GM19351 (cell line): ENCODE measurements around the gene MT2A.
"Not testable (repeated sequence)": the region's sequence is repeated elsewhere in the genome, so short reads cannot be mapped to it uniquely, and the experiment has no call there.

Source experiments
- ATAC-seq: cut with Tn5 transposase; IDR thresholded peaks from one replicate; pipeline ENCODE4 v1.9.1; 2021; ENCODE audit warnings: mild to moderate bottlenecking, moderate library complexity; ENCODE audit not compliant: unreplicated experiment

Gene MT2A

GRCh38 chr16:56618138-56618537, 9.8 kb downstream of the MT2A start:
- no peak for ATAC-seq

- ATAC-seq = no peak
Observed at GRCh38 chr16:56620339-56620897, 12.0 kb downstream of the MT2A start.

DNA sequence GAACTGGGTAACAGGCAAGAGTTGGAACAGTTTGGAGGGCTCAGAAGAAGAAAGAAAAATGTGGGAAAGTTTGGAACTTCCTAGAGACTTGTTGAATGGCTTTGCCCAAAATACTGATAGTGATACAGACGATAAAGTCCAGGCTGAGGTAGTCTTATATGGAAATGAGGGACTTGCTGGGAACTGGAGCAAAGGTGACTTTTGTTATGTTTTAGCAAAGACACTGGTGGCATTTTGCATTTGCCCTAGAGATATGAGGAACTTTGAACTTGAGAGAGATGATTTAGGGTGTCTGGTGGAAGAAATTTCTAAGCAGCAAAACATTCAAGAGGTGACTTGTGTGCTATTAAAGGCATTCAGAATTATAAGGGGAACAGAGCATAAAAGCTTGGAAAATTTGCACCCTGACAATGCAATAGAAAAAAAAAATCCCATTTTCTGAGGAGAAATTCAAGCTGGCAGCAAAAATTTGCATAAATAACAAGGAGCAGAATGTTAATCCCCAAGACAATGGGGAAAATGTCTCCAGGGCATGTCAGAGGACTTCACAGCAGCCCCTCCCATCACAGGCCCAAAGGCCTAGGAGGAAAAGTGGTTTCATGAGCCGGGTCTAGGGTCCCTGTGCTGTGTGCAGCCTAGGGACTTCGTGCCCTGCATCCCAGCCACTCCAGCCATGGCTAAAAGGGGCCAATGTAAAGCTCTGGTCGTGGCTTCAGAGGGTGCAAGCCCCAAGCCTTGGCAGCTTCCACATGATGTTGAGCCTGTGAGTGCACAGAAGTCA, 13.5 kb downstream of the MT2A start:
- ATAC-seq = not testable (repeated sequence)

DNA sequence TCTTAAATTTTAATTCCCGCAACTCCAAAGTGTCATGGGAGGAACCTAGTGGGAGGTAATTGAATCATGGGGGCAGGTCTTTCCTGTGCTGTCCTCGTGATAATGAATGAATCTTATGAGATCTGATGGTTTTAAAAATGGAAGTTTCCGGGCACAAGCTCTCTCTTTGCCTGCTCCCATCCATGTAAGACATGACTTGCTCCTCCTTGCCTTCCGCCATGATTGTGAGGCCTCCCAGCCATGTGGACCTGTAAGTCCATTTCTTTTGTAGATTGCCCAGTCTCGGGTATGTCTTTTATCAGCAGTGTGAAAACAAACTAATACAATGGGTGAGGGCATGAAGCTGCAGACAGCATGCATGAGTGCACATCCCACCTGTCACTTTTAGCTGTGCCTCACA, 14.8 kb downstream of the MT2A start:
- not testable (repeated sequence) for ATAC-seq

DNA sequence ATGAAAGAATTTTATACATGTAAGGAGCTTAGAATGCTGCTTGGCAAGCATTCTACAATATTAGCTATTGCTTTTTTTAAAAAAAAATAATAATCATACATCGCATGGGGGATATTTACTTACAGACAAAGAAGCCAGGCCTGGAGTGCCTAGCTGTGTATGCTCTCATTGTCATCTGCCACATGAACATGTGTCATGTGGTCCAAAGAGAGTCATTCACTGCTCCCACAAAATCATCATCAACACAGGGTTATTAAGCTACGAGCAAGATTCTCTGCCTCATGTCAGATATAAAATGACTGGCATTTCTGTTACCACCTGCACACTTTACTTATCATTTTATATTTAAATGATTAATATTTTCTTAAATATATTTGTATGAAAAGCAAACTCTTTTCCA, 15.3 kb downstream of the MT2A start:
- ATAC-seq = no peak

DNA sequence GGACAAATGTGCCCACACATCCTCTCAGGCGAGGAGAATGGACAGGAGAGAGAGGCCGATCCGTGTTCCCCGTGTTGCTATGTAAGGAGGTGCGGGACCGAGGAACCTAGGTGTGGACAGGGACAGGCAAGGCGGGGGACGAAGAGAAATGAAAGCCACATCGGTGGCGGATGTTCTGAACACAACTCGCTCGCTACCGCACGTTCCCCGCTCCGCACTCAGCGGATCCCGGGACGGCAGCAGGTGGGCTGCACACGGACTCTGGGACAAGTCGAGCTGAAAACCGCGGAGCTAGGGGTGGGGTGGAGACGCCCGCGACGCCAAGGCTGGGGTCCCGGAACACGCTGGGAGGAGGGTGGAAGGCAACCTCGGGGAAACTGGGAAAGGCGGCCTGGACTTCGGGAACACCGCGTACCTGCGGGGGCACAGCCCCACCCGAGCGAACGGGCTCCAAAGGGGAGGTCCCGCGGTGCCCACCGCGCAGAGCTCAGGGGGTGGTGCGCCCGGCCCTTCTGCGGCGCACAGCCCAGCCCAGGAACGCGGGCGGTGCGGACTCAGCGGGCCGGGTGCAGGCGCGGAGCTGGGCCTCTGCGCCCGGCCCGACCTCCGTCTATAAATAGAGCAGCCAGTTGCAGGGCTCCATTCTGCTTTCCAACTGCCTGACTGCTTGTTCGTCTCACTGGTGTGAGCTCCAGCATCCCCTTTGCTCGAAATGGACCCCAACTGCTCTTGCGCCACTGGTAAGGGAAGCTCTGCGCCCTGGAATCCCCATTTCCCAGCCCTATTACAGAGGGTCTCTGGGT, 17.0 kb downstream of the MT2A start, which contains the start of gene MT1E:
Gene MT1E (plus strand): TSS at position 642 of the 803 bp plus-strand sequence. CDS start 71 bp downstream, at position 713.
- ATAC-seq = peak; percentile 47

GRCh38 chr16:56625943-56626654, 17.7 kb downstream of the MT2A start:
- ATAC-seq = no peak

GRCh38 chr16:56626685-56627084, 18.3 kb downstream of the MT2A start:
- no peak for ATAC-seq

DNA sequence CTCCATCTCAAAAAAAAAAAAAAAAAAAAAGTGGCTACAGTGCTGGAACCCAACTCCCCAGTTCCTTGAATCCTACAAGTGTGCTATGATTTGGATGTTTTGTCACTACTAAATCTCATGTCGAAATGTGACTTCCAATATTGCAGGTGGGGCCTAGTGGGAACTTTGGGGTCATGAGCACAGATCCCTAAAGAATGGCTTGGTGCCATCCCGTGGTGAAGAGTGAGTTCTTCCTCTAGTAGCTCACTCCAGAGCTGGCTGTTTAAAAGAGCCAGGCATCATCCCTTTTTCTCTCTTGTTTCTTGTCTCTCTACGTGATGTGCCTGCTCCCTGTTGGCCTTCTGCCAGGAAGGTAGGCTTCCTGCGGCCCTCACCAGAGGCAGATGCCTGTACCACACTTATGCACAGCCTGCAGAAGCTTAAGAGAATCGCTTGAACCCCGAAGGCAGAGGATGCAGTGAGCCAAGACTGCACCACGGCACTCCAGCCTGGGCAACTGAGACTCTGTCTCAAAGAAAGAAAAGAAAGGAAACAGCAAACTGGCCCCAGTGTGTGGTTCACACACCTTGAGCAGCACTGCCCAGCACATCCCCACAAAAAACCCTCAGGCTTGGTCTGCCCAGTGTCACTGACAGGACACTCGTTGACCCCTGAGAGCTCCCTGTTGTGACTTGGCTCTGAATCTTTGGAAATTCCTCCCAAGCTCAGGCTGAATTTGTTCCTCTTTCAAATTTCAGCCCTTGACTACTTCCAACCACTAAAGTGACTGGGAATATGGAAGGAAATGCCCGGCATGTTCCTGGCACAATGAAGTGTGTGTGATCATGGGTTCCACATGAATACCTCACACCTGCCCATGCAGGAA, 20.3 kb downstream of the MT2A start:
- no peak for ATAC-seq

DNA sequence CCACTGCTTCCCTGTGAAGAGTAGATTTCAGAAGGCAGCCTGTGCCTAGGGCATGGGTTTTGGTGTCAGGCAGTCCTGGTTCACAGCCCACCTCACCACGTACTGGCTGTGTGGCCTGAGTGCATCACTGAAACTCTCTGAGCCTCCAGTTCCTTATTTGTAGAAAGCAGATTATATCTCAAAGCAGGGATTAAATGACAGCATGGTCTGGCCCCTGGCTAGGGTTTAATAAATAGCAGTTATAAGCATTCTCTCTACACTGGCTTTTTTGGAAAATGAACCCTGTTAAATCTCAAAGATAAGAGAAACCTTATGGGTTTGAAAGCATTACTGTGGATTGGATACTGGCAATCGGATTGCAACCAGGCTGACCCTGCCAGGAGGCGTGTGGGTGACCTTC, 21.1 kb downstream of the MT2A start:
- ATAC-seq = no peak

DNA sequence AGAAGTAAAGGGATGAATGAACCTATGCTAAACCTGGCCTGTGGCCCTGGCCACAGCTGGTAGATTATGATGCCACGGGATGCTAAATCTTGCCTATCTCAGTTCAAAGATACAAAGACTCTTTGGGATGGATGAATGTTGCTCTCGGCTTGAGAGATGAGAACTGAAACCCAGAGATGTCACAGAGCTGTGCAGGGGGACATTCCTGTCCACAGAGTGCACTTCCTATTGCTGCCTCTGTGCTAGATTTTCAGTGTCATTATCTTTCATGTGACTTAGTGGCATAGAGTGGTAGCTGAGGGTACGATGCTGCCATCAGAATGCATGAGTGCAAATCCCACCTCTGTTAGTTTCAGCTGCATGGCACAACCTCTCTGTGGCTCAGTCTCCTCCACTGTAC, 21.8 kb downstream of the MT2A start:
- ATAC-seq = peak; percentile 90

- no peak for ATAC-seq
Observed at GRCh38 chr16:56631197-56631596, 22.8 kb downstream of the MT2A start.

- ATAC-seq = no peak
Observed at GRCh38 chr16:56631832-56632155, 23.4 kb downstream of the MT2A start.

- ATAC-seq = no peak
Observed at GRCh38 chr16:56632156-56632847, 23.9 kb downstream of the MT2A start, which contains the start of gene MT1M. MT1M (plus strand) TSS chr16:56632659; CDS start chr16:56632732, 73 bp downstream.

DNA sequence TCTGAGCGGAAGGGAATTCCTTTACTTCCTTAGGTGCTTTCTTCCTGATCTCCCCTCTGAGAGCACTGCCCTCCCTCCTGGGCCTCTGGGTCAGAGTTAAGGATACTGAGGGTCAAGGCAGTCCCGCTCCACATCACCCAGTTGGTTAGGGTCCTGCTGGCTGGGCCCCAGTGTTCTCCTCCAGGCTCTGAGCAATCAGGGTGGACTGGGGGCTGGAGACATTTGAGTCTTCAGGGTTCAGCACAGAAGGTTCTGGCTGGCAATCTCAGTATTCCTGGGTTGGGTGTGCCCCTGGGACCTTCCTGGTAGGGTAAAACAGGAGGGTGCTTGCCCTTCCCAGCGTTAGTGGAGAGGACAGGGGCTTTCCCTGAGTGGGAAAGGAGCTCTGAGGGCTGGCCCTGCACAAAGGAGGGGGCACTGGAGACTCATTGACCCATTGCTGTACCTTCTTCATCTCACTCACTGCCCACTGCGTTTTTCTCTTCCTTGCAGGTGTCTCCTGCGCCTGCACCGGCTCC, 24.5 kb downstream of the MT2A start:
- no peak for ATAC-seq

DNA sequence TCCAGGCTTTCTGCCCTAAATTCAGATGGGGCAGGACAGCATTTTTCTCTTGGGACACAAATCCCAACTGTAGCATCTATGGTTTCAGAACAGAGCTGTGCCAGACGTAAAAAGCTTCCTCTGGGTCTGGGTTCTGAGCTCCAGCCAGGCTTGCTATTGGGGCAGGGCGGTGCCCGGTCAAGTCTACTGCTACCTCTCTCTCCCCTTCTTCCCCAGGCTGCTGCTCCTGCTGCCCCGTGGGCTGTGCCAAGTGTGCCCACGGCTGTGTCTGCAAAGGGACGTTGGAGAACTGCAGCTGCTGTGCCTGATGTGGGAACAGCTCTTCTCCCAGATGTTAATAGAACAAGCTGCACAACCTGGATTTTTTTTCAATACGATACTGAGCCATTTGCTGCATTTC, 25.2 kb downstream of the MT2A start:
- no peak for ATAC-seq

GRCh38 chr16:56634715-56635440, 26.5 kb downstream of the MT2A start:
- no peak for ATAC-seq

DNA sequence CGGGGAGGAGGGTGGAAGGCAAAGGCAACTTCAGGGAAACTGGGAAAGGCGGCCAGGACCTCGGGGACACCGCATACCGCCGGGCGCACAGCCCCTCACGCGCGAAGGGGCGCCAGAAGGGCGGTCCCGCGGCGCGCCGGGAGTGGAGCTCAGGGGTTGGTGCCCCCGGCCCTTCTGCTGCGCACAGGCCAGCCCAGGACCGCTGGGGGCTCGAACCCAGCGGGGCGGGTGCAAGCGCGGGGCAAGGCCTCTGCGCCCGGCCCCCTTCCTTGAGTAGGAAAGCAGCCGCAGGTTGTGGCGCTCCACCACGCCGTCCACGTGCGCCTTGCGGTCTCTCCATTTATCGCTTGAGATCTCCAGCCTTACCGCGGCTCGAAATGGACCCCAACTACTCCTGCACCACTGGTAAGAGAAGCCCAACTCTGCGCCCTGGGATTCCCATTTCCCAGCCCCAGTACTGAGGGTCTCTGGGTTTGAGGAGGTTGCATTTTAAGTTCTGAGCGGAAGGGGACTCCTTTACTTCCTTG, 27.1 kb downstream of the MT2A start:
- ATAC-seq = no peak
